GM12874 (cell line): ENCODE results near the gene MCOLN2.

Source experiments
- CTCF ChIP-seq: IDR thresholded peaks from 2 replicates; pipeline ENCODE4 v1.5.1; 2011; ENCODE audit warnings: low read depth, mild to moderate bottlenecking, control low read depth, low read length, moderate library complexity; ENCODE audit not compliant: insufficient read depth

MCOLN2 gene

GRCh38 chr1:84996846-84997666, at the start of gene MCOLN2:
Gene MCOLN2, minus strand, starts transcription at chr1:84997113. Its CDS starts 241 bp downstream, at chr1:84996872.
- no peak for TF ChIP-seq CTCF

DNA sequence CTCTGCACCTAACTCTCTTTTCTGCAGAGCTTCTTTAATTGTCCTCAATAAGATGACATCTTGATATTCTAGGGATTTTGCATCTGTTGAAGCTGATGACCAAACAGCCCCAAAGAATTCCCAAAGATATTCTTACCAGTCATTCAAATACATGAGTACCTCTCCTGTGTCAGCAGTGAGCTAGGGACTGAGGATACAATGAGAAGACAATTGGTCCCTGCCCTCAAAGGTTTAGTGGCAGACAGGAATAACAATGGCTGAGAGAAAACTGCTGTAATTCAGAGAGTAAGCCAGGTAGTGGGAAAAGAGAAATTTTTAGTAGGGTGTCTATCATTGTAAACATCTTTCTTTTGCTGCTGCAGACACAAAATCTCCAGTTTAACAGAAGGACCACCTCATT, 45.5 kb upstream of the MCOLN2 start:
- TF ChIP-seq CTCF, result no peak

- no peak for TF ChIP-seq CTCF
Measured at GRCh38 chr1:85041793-85042192, 44.9 kb upstream of the MCOLN2 start.

DNA sequence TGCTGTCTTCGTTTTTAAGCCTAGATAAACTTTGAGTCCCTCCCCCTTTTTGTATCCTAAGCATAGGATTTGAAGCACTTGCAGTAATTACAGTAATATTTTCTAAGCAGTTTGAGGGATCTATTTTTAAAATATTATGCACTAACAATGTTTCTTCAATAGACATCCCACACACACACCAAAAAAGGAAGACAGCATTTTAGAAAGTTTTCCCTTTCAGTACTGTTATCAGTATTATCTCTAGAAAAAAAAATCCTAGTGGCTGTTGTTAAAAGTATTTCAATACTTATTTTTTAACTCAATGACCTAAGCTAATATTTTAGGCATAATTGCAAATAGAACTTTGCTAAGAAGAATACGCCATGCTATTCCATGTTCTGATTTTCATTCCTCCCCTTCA, 36.3 kb upstream of the MCOLN2 start:
- no peak for TF ChIP-seq CTCF

GRCh38 chr1:85030536-85030935, 33.6 kb upstream of the MCOLN2 start:
- no peak for TF ChIP-seq CTCF

GRCh38 chr1:85028151-85028550, 31.2 kb upstream of the MCOLN2 start:
- TF ChIP-seq CTCF, result no peak

DNA sequence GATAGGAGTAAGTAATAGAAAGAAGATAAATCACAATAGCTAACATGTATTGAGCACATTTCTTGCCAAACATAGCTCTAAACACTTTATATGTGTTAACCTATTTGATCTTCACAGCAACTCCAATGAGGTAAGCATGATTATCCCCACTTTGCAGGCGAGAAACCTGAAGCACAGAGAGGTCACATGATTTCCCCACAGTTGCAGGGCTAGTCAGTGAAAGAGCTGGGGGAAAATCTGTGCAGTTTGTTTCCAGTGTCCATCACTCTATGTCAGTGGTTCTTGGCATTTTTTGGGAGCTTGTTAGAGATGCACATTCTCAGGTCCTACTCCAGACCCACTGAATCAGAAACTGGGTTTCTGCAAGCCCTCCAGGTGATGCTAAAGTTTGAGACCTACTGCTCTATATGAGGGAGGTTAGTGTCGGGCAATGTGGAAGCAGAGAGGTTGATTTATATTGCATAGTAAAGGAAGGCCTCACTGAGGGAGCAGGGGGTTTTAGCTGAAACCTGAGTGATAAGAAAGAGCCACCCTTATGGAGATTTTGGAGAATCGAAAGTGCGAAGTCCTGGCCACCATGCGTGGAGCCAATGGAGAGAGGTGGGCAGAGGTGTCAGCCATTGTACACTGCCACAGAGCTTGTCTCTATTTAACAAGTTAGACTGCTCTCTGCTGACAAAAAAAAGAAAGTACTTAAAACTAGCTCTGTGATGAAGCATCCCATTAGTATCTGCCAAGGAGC, 30.5 kb upstream of the MCOLN2 start:
- 0 out of 2 replicates have a peak, but pooled peaks have one; percentile 7 for TF ChIP-seq CTCF
